Endothelial cell of umbilical vein (primary cell): ENCODE results near the gene ZNF598. TPM values are rescaled to one million over a fixed set of nuclear protein-coding genes. Genes with fewer than 3 reads are reported as not detected.

ENCODE experiments used
- BruUV-seq: library from RNA; stranded (reverse); fragments of 400-500 nt; replicated peaks from 2 replicates; lab custom pipeline; 2021; lab: Mats Ljungman, UMichigan
- CTCF ChIA-PET: fragments of 300-600, 350-600 bp; sonication (Branson Sonifier 250); formaldehyde crosslinking; loops from one replicate; lab custom pipeline; 2021; ENCODE audit warnings: antibody characterized with exemption, inconsistent platforms; lab: Charles Lee
- POLR2A ChIA-PET: fragments of 300-600, 350-600 bp; sonication (Branson Sonifier 250); formaldehyde crosslinking; loops from one replicate; lab custom pipeline; 2021; ENCODE audit warnings: antibody characterized with exemption, inconsistent platforms; lab: Charles Lee
- DNase-seq: peaks from one replicate; pipeline ENCODE4 v3.0.0-alpha.2; 2011; ENCODE audit warnings: low read depth, low spot score
- FAIRE-seq: peaks from 2 replicates; lab custom pipeline; 2011; peaks lifted over from hg19 to GRCh38; lab: Jason Lieb, UNC
- H2AFZ ChIP-seq: 2 replicates; pipeline ENCODE4 v1.6.0; 2012; ENCODE audit warnings: low read depth, low read length, control low read depth, inconsistent platforms
- H3K27ac ChIP-seq: 2 replicates; pipeline ENCODE4 v1.5.1; 2011; ENCODE audit warnings: low read depth, mild to moderate bottlenecking, control low read depth, low read length, moderate library complexity; ENCODE audit not compliant: insufficient read depth
- H3K27me3 ChIP-seq, 2 experiments: 2 replicates each; pipeline versions ENCODE4 v1.6.0 to v1.6.1; 2011; ENCODE audit warnings: low read length in 2 of 2, mixed read lengths in 1 of 2; ENCODE audit not compliant: control insufficient read depth in 2 of 2, insufficient read depth in 2 of 2
- H3K36me3 ChIP-seq, 2 experiments: 2 replicates in 1 of 2; 3 replicates in 1 of 2; pipeline ENCODE4 v1.5.1; 2011; ENCODE audit warnings: low read length in 2 of 2, mild to moderate bottlenecking in 1 of 2, moderate library complexity in 1 of 2; ENCODE audit not compliant: control insufficient read depth in 2 of 2, insufficient read depth in 2 of 2; ENCODE audit errors: extremely low read depth in 1 of 2
- H3K4me1 ChIP-seq: 3 replicates; pipeline ENCODE4 v1.5.1; 2011; ENCODE audit warnings: mild to moderate bottlenecking, low read length; ENCODE audit not compliant: control insufficient read depth, insufficient read depth; ENCODE audit errors: extremely low read depth
- H3K4me2 ChIP-seq: 2 replicates; pipeline ENCODE4 v1.6.1; 2011; ENCODE audit warnings: low read length, control low read depth, mixed read lengths; ENCODE audit not compliant: insufficient read depth
- H3K4me3 ChIP-seq, 3 experiments: fragments of 200-600 bp in 1 of 3; sonication (generic), shearing (Covaris generic) in 1 of 3; replicated peaks in 1 of 3; 2 replicates each; pipeline ENCODE4 v1.5.1; 2011 to 2016; ENCODE audit warnings: control low read depth in 3 of 3, low read length in 3 of 3, mild to moderate bottlenecking in 2 of 3, inconsistent platforms in 1 of 3, low read depth in 1 of 3, moderate library complexity in 1 of 3; ENCODE audit not compliant: insufficient read depth in 1 of 3
- H3K79me2 ChIP-seq: 2 replicates; pipeline ENCODE4 v1.6.0; 2012; ENCODE audit warnings: low read length, inconsistent platforms; ENCODE audit not compliant: control insufficient read depth, insufficient read depth
- H3K9ac ChIP-seq: replicated peaks from 2 replicates; pipeline ENCODE3; 2011; ENCODE audit warnings: low read length, control low read depth; ENCODE audit not compliant: insufficient read depth; ENCODE audit errors: extremely low read depth
- H3K9me1 ChIP-seq: replicated peaks from 3 replicates; pipeline ENCODE4 v1.6.0; 2011; ENCODE audit warnings: mild to moderate bottlenecking, low read length; ENCODE audit not compliant: control insufficient read depth, insufficient read depth; ENCODE audit errors: extremely low read depth
- H3K9me3 ChIP-seq: replicated peaks from 2 replicates; pipeline ENCODE4 v1.5.1; 2012; ENCODE audit warnings: low read length, inconsistent platforms; ENCODE audit not compliant: control insufficient read depth, insufficient read depth
- H4K20me1 ChIP-seq: replicated peaks from 2 replicates; pipeline ENCODE3; 2011; ENCODE audit warnings: mild to moderate bottlenecking, low read length; ENCODE audit not compliant: control insufficient read depth, insufficient read depth; ENCODE audit errors: extremely low read depth
- CTCF ChIP-seq, 2 donors: IDR thresholded peaks; 1 replicate in 1 of 2; 2 replicates in 1 of 2; pipeline ENCODE4 v1.5.1; 2011; ENCODE audit warnings: low read length in 2 of 2, mild to moderate bottlenecking in 2 of 2, moderate library complexity in 2 of 2, control low read depth in 1 of 2, inconsistent platforms in 1 of 2, low read depth in 1 of 2; ENCODE audit not compliant: insufficient read depth in 1 of 2; ENCODE audit errors: extremely low read depth in 1 of 2
- EZH2 ChIP-seq: IDR thresholded peaks from 2 replicates; pipeline ENCODE4 v1.6.1; 2012; ENCODE audit warnings: borderline replicate concordance, low read depth, mild to moderate bottlenecking, moderate library complexity, low read length, inconsistent platforms; ENCODE audit not compliant: severe bottlenecking
- FOS ChIP-seq: IDR thresholded peaks from 2 replicates; pipeline ENCODE4 v1.6.1; 2011; ENCODE audit warnings: mild to moderate bottlenecking, low read length, moderate library complexity, borderline replicate concordance; ENCODE audit not compliant: insufficient read depth
- GATA2 ChIP-seq: IDR thresholded peaks from 2 replicates; pipeline ENCODE4 v1.7.0; 2011; ENCODE audit warnings: low read depth, mild to moderate bottlenecking, moderate library complexity, mixed read lengths, low read length; ENCODE audit not compliant: insufficient read length, insufficient read depth
- JUN ChIP-seq: IDR thresholded peaks from 2 replicates; pipeline ENCODE4 v1.6.1; 2011; ENCODE audit warnings: borderline replicate concordance, low read depth; ENCODE audit not compliant: insufficient read length, insufficient read depth
- MAX ChIP-seq: IDR thresholded peaks from 2 replicates; pipeline ENCODE4 v1.6.1; 2011; ENCODE audit not compliant: insufficient read depth, insufficient read length
- MYC ChIP-seq: IDR thresholded peaks from one replicate; pipeline ENCODE4 v1.6.1; 2011; ENCODE audit warnings: mild to moderate bottlenecking, low read depth, low read length
- POLR2A ChIP-seq: IDR thresholded peaks from 2 replicates; pipeline ENCODE4 v1.6.1; 2012; ENCODE audit warnings: low read depth, mild to moderate bottlenecking, control low read depth, low read length
- POLR2AphosphoS5 ChIP-seq: IDR thresholded peaks from 2 replicates; pipeline ENCODE4 v1.6.1; 2012; ENCODE audit warnings: low read depth, mild to moderate bottlenecking, control low read depth, low read length, moderate library complexity; ENCODE audit not compliant: insufficient read depth
- dilution Hi-C: fragments of 300-500 bp; cut with MboI; formaldehyde crosslinking; loops from one replicate; pipeline ENCODE4 v1.15.0; 2019; ENCODE audit warnings: low sequenced_read_pairs; ENCODE audit not compliant: extremely low pct_ligation_motif_present
- intact Hi-C: fragments of 100-400 bp; cut with micrococcal nuclease; formaldehyde crosslinking; loops from one replicate; pipeline ENCODE4 v1.10.0; 2022
- polyA plus RNA-seq, 4 experiments: library from polyadenylated mRNA; depleted of rRNA in 3 of 4; stranded (reverse) in 3 of 4; unstranded in 1 of 4; fragments of >200 nt; gene quantifications; 2 replicates each; pipeline versions ENCODE4 v1.2.1 to v1.2.3, GENCODE V29; 2011 to 2012; ENCODE audit warnings: missing spikeins in 1 of 4
- total RNA-seq: library from RNA; stranded (reverse); gene quantifications from 2 replicates; pipeline ENCODE4 v1.2.3, GENCODE V29; 2021

Gene ZNF598
- total and polyA plus RNA-seq, 2 donors (not counting 3 experiments of a cell fraction or from before 2014, with no cell fraction given): 43.3 to 67.0 TPM

GRCh38 chr16:1973461-1974156, 36.0 kb downstream of the ZNF598 start:
- dilution Hi-C loops (no loop called here), intact Hi-C loops (no loop called here)
- Histone ChIP-seq H3K4me3 (no peak overlapping the region), H3K4me1 (peaks cover 4% of the 10 kb centered on the region), H2AFZ (no peak overlapping the region), H3K9me1 (no peaks in the 10 kb centered on the region), H3K9ac (no peak overlapping the region), H3K27me3 (no peaks in the 10 kb centered on the region), H4K20me1 (no peaks in the 10 kb centered on the region), H3K9me3 (no peaks in the 10 kb centered on the region), H3K79me2 (peaks cover 15% of the 10 kb centered on the region), H3K27ac (no peak overlapping the region), H3K36me3 (peaks cover 9 to 37% of the 10 kb centered on the region in 2 experiments), H3K4me2 (no peak overlapping the region)
- TF ChIP-seq GATA2: no peak
- no peak for TF ChIP-seq MYC
- TF ChIP-seq POLR2A: no peak
- TF ChIP-seq EZH2: no peak
- TF ChIP-seq CTCF (IDR thresholded peaks at IDR 0.05; ENCODE audit: extremely low read depth in 1 of 2, insufficient read depth in 1 of 2, low read depth in 1 of 2, low read length in 2 of 2): no peak
- no peak for TF ChIP-seq MAX
- TF ChIP-seq JUN: no peak
- TF ChIP-seq FOS: no peak
- TF ChIP-seq POLR2AphosphoS5: no peak
- ChIA-PET CTCF (no interaction called here), POLR2A (interaction anchor here (0.7 kb wide), 1 partner anchor 9 kb away, joined by 3 read pairs; the partner anchor contains the start of gene RPS2)
- FAIRE-seq (no peak), DNase-seq (no peak)
- no TSS peak for BruUV-seq
